Body of pancreas (tissue), 4 donors: ENCODE measurements around the gene ANO2. TPM values are rescaled to one million over a fixed set of nuclear protein-coding genes. Genes with fewer than 3 reads are reported as not detected.
"Not testable (repeated sequence)": the region's sequence is repeated elsewhere in the genome, so short reads cannot be mapped to it uniquely, and the experiment has no call there.

Source experiments
- ATAC-seq: fragments of 150-250 bp; one replicate; pipeline ENCODE4 v1.9.1; 2016
- DNase-seq, 4 donors: peaks; one replicate each; pipeline ENCODE4 v3.0.0-alpha.2; 2019
- H3K27ac ChIP-seq, 4 donors: fragments of 200-600 bp; sonication (generic); 1 replicate in 3 of 4; 2 replicates in 1 of 4; pipeline versions ENCODE4 v1.5.1 to v1.6.1; 2016 to 2019; ENCODE audit warnings: mild to moderate bottlenecking in 1 of 4, mixed read lengths in 1 of 4, moderate library complexity in 1 of 4
- H3K27me3 ChIP-seq, 2 donors: fragments of 200-600 bp; sonication (generic); one replicate each; pipeline ENCODE4 v1.6.0; 2016; ENCODE audit warnings: mild to moderate bottlenecking in 1 of 2
- H3K36me3 ChIP-seq, 2 donors: fragments of 200-600 bp; sonication (generic); replicated peaks in 1 of 2; 2 replicates each; pipeline ENCODE4 v1.5.1; 2016; ENCODE audit warnings: low read depth in 2 of 2; ENCODE audit not compliant: insufficient read depth in 1 of 2
- H3K4me1 ChIP-seq: fragments of 200-600 bp; sonication (generic); one replicate; pipeline ENCODE4 v1.6.0; 2016
- H3K4me3 ChIP-seq, 2 donors: fragments of 200-600 bp; sonication (generic); 1 replicate in 1 of 2; 2 replicates in 1 of 2; pipeline ENCODE4 v1.5.1; 2016 to 2019
- H3K9me3 ChIP-seq, 3 donors: fragments of 200-600 bp; sonication (generic); 1 replicate in 2 of 3; 2 replicates in 1 of 3; pipeline ENCODE4 v1.5.1; 2016
- CTCF ChIP-seq, 7 experiments: fragments of 450-650 bp in 4 of 7; fragments of 200-600 bp in 3 of 7; sonication (generic) in 3 of 7; IDR thresholded peaks; one replicate each; pipeline ENCODE4 v1.5.1; 2016 to 2019; ENCODE audit warnings: antibody characterized with exemption in 7 of 7
- POLR2A ChIP-seq, 3 donors: fragments of 450-650 bp; IDR thresholded peaks; one replicate each; pipeline ENCODE4 v1.6.1; 2016; ENCODE audit warnings: antibody characterized with exemption in 3 of 3, mild to moderate bottlenecking in 2 of 3
- WGBS, 2 donors: methylation state at CpG; one replicate each; pipeline ENCODE4 v1.1.5; 2017; 5-methylcytosine and 5-hydroxymethylcytosine counted together
- intact Hi-C: fragments of 100-400 bp; cut with DNase I; formaldehyde crosslinking; loops from one replicate; pipeline ENCODE4 v1.15.1; 2023
- total RNA-seq, 2 donors: library from RNA; depleted of rRNA; stranded (reverse); fragments of >200 nt; gene quantifications; one replicate each; pipeline ENCODE4 v1.1.0, GENCODE V29; 2016

Gene ANO2
- total RNA-seq, 2 donors from 2014 or later = 2.1 to 4.3 TPM

DNA sequence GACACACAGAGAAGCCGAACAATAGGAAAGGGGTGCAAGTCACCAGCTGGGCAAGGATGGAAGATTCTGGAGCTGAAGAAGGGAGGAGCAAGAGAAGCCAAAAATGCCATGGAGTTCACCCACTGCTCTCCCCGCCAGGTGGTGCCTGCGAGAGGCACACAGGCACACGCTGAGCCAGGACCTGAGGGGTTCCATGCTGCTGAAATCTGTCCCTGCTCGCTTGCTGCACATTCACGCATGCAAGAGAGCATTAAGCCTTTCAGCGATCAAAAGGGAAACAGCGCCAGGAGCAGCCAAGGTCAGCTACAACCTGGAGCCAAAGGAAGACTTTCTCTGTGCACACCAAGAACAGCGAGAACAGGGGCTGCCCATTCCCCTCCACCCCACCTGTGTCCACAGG is 104.1 kb downstream of the ANO2 start:
- Histone ChIP-seq H3K4me1 (no peaks in the 10 kb centered on the region), H3K4me3 (no peak overlapping the region), H3K27ac (no peak overlapping the region), H3K36me3 (no peaks in the 10 kb centered on the region), H3K27me3 (no peaks in the 10 kb centered on the region), H3K9me3 (no peaks in the 10 kb centered on the region)
- no peak for ATAC-seq
- 35 to 46% methylated on average over 9 of the region's 9 CpGs for WGBS, 2 donors
- TF ChIP-seq CTCF (IDR thresholded peaks at IDR 0.05) = no peak
- no peak for DNase-seq
- intact Hi-C loops = no loop called here

DNA sequence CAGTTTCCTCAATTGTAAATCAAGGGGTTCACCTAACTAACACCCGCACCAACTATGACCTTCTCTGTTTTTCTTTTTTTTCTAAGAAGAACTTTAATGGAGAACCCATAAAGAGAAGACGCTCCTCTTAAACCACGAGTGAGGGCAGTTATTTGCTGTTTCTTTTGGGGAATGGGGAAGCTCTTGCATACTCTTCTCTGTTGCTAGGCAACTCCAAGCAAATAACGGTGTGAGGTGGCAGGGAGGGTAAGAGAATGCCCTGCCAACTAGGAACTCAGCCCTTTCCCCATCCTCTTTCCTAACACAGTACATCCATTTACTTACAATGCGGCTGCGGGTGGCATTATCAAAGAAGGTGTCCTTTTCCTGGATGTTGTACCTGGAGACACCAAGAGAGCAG is 114.9 kb downstream of the ANO2 start:
- Histone ChIP-seq H3K4me1 (no peaks in the 10 kb centered on the region), H3K36me3 (no peaks in the 10 kb centered on the region), H3K4me3 (no peak overlapping the region), H3K27ac (no peak overlapping the region), H3K27me3 (no peaks in the 10 kb centered on the region), H3K9me3 (no peaks in the 10 kb centered on the region)
- 46 to 50% methylated on average over 6 of the region's 6 CpGs for WGBS, 2 donors
- TF ChIP-seq POLR2A (IDR thresholded peaks at IDR 0.05) (no peak), CTCF (IDR thresholded peaks at IDR 0.05) (no peak)
- intact Hi-C loops = no loop called here
- no peak for ATAC-seq
- DNase-seq = no peak

GRCh38 chr12:5827591-5827990 is 117.5 kb downstream of the ANO2 start:
- Histone ChIP-seq H3K27me3 (no peaks in the 10 kb centered on the region), H3K4me3 (no peak overlapping the region)
- no peak for ATAC-seq

GRCh38 chr12:5825761-5826160 is 119.3 kb downstream of the ANO2 start:
- DNase-seq, H3K4me3 ChIP-seq, ATAC-seq, H3K36me3 ChIP-seq, H3K4me1 ChIP-seq, H3K27me3 ChIP-seq, H3K27ac ChIP-seq, intact Hi-C loops, H3K9me3 ChIP-seq: not testable (repeated sequence)
- 54 to 59% methylated on average over 3 of the region's 3 CpGs for WGBS, 2 donors

More at GRCh38 chr12:5827591-5827990, 117.5 kb downstream of the ANO2 start:
- no peaks in the 10 kb centered on the region for H3K9me3 ChIP-seq
- no peaks in the 10 kb centered on the region for H3K36me3 ChIP-seq
- TF ChIP-seq POLR2A (IDR thresholded peaks at IDR 0.05) = no peak
- no peak for TF ChIP-seq CTCF (IDR thresholded peaks at IDR 0.05)
- intact Hi-C loops = no loop called here
- 44 to 63% methylated on average over 14 to 22 of the region's 22 CpGs for WGBS, 2 donors
- H3K27ac ChIP-seq = no peak overlapping the region
- no peak for DNase-seq
- no peaks in the 10 kb centered on the region for H3K4me1 ChIP-seq

DNA sequence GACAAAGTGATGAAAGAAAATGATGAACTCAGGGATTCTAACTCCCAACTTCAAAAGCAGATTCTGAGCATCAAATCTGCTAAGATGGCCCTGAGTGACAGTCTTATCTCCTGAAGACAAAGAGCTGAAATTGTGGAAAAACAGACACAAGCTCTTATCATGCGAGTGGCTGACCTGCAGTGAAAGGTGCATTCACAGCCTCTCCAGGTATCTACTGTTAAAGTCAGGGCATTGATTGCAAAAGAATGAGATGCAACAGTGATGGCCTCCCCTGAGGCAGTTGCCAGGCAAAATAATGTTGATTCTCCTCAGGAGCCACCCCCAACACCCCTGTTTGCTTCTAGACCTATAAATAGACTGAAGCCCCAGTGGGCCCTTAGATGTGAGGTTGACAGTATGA is 126.2 kb downstream of the ANO2 start:
- 38 to 73% methylated on average over 1 of the region's 1 CpG for whole genome bisulfite sequencing, 2 donors
- H3K27ac ChIP-seq, H3K9me3 ChIP-seq: not testable (repeated sequence)

DNA sequence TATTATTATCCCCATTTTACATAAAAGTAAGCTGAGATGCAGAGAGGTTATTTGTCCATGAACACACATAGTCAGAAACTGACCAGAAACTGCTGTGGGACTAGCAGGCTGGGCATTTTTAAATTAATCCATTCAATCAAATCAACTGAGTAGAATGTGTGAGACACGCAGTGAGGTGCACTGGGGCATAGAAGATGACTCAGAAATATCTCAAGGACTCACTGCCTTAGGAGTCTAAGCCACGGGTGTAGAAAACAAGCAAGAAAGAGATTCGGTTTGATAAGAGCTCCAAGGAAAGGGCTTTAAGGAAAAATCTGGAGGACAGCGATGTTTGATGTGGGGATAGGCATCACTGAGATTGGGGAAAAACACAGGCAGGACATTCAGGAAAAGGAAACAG is 127.8 kb downstream of the ANO2 start:
- H3K27ac ChIP-seq = no peak overlapping the region
- DNase-seq = no peak
- no peak for TF ChIP-seq CTCF (IDR thresholded peaks at IDR 0.05)
- no peak for TF ChIP-seq POLR2A (IDR thresholded peaks at IDR 0.05)
- H3K4me1 ChIP-seq = no peaks in the 10 kb centered on the region
- H3K9me3 ChIP-seq = no peaks in the 10 kb centered on the region
- WGBS, 2 donors = 48 to 63% methylated on average over 4 of the region's 4 CpGs
- no peak for ATAC-seq
- intact Hi-C loops = no loop called here
- no peak overlapping the region for H3K4me3 ChIP-seq
- H3K27me3 ChIP-seq = no peaks in the 10 kb centered on the region
- H3K36me3 ChIP-seq = no peaks in the 10 kb centered on the region

More for the DNA sequence above, 126.2 kb downstream of the ANO2 start:
- H3K4me3 ChIP-seq, H3K36me3 ChIP-seq, DNase-seq, H3K4me1 ChIP-seq, ATAC-seq, intact Hi-C loops, H3K27me3 ChIP-seq: not testable (repeated sequence)
